ENCODE results near the gene GMDS. TPM values are rescaled to one million over a fixed set of nuclear protein-coding genes. Genes with fewer than 3 reads are reported as not detected.

Gene GMDS
- polyA plus RNA-seq, 1 of the 3 experiments (the other 2 are of a cell fraction), result 12.3 TPM

DNA sequence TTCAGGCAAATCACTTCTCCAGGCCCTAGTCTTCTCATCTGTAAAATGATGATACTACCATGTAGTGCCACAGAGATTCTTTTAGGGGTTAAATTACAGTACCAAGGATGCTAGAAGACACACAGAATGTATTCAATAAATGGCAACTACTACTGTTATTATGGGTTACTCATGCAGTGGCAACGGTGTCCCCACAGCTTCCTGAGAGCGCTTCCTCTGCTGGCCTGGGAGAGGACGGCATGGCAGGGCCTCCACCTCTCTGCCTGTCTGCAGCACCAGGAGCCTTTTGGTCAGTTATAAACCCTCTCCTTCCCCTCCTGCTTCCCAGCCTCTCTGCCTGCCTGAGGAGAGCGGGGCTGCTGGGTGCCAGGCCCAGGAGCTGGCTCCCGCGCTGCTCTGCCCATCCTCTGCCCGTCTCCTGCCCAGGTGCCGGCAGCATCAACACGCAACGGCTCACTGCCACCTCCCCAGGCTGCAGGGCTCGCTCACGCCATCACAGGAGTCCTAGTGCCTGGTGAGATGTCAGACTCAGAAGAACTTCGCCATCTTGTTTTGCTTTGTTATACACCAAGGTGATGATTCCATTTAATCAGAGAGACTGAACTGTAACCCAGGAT is 465.0 kb downstream of the GMDS start:
- Histone ChIP-seq H3K4me3 (ENCODE audit: low read depth in 2 of 2, low read length in 1 of 2) (no peak overlapping the region), H3K27me3 (ENCODE audit: insufficient read depth) (no peaks in the 10 kb centered on the region), H3K36me3 (replicated peaks in 1 of 2; ENCODE audit: control insufficient read depth in 1 of 2, insufficient read depth in 2 of 2, low read length in 1 of 2) (no peaks in the 10 kb centered on the region), H4K20me1 (ENCODE audit: insufficient read depth) (no peaks in the 10 kb centered on the region), H3K9me2 (no peaks in the 10 kb centered on the region), H3K4me2 (no peak overlapping the region), H3K27ac (ENCODE audit: low read depth in 2 of 2, low read length in 1 of 2) (no peak overlapping the region), H3F3A (replicated peaks; ENCODE audit: insufficient read depth) (no peaks in the 10 kb centered on the region), H3K79me2 (ENCODE audit: insufficient read depth) (no peaks in the 10 kb centered on the region), H3K9ac (no peak overlapping the region), H3K4me1 (ENCODE audit: control insufficient read depth in 1 of 2, insufficient read depth in 2 of 2, low read depth in 1 of 2, low read length in 1 of 2) (peaks cover 0 to 2% of the 10 kb centered on the region in 2 experiments; a peak in 1 of 4 replicates), H2AFZ (ENCODE audit: low read depth) (no peak overlapping the region), H3K9me3 (no peaks in the 10 kb centered on the region)
- 98% methylated on average over 9 of the region's 13 CpGs for WGBS (ENCODE audit: low lambda C conversion rate)
- ChIA-PET CTCF (interaction anchor here (1.0 to 1.1 kb wide), 2 partner anchors 22 to 324 kb away, joined by 4 to 5 read pairs; no protein-coding TSS in a partner anchor), POLR2A (no interaction called here)
- DNase-seq, result no peak
- no peak for TF ChIP-seq SMC3 (IDR thresholded peaks at IDR 0.05; ENCODE audit: low read depth, low read length)
- TF ChIP-seq USF1 (IDR thresholded peaks at IDR 0.05; ENCODE audit: borderline replicate concordance, low read depth), result no peak
- no peak for TF ChIP-seq ELF1 (IDR thresholded peaks at IDR 0.05)
- TF ChIP-seq GABPA (IDR thresholded peaks at IDR 0.05; ENCODE audit: low read depth), result no peak
- no peak for TF ChIP-seq EZH2phosphoT487 (IDR thresholded peaks at IDR 0.05; ENCODE audit: borderline replicate concordance, low read depth)
- no peak for TF ChIP-seq FOXJ3 (CRISPR knock-in tag; IDR thresholded peaks at IDR 0.05)
- no peak for TF ChIP-seq TCF12 (IDR thresholded peaks at IDR 0.05)
- no peak for TF ChIP-seq GATA2 (CRISPR knock-in tag; IDR thresholded peaks at IDR 0.05)
- TF ChIP-seq, protein P1, sequence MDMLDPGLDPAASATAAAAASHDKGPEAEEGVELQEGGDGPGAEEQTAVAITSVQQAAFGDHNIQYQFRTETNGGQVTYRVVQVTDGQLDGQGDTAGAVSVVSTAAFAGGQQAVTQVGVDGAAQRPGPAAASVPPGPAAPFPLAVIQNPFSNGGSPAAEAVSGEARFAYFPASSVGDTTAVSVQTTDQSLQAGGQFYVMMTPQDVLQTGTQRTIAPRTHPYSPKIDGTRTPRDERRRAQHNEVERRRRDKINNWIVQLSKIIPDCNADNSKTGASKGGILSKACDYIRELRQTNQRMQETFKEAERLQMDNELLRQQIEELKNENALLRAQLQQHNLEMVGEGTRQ (IDR thresholded peaks at IDR 0.05; ENCODE audit: borderline replicate concordance, low read depth, low read length), result no peak
- no peak for TF ChIP-seq ZBTB33 (IDR thresholded peaks at IDR 0.05; ENCODE audit: borderline replicate concordance, low read depth)
- no peak for TF ChIP-seq RFX5 (IDR thresholded peaks at IDR 0.05; ENCODE audit: low read length)

DNA sequence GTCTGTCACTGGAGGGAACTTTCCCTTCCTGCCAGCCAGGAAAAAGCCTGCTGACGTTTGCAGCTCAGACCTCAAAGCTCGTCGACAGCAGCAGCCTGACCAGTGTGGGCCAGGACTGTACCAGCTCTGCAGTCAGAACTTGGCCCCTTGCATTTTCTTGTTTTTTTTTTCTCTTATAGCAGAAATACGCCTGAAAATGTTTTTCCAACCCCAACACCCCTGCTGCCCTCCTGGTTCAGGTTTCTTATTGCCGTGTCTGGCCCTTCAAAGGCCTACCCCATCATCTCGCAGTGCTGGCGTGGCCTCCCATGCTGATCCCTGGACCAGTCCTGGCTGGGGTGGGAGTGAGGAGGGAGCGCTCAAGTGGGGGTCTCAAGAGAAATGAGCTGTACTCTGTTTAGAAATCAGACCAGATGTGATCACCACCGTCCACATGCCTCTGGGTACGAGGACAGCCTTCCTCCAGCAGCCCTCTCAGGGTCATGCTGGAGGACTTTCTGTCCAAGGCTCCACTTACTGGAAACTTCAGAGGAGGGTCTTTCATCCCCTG is 466.6 kb downstream of the GMDS start:
- TF ChIP-seq RAD21 (IDR thresholded peaks at IDR 0.05; ENCODE audit: low read length), result no peak
- no peak for TF ChIP-seq FOSL2 (IDR thresholded peaks at IDR 0.05; ENCODE audit: borderline replicate concordance, low read depth)
- no peak for TF ChIP-seq RXRA (IDR thresholded peaks at IDR 0.05; ENCODE audit: borderline replicate concordance, low read depth)
- no peak for TF ChIP-seq MXI1 (IDR thresholded peaks at IDR 0.05; ENCODE audit: low read depth, low read length)
- TF ChIP-seq GATA2 (CRISPR knock-in tag; IDR thresholded peaks at IDR 0.05), result no peak
- no peak for TF ChIP-seq NFIC (IDR thresholded peaks at IDR 0.05; ENCODE audit: borderline replicate concordance)
- TF ChIP-seq TAF1 (IDR thresholded peaks at IDR 0.05; ENCODE audit: borderline replicate concordance, low read depth, low read length), result no peak
- no peak for TF ChIP-seq EZH2phosphoT487 (IDR thresholded peaks at IDR 0.05; ENCODE audit: borderline replicate concordance, low read depth)
- TF ChIP-seq MEF2A (IDR thresholded peaks at IDR 0.05; ENCODE audit: borderline replicate concordance, low read depth), result no peak
- Histone ChIP-seq H3K9me2 (no peaks in the 10 kb centered on the region), H3K27me3 (ENCODE audit: insufficient read depth) (no peaks in the 10 kb centered on the region)

More for the DNA sequence above, 466.6 kb downstream of the GMDS start:
- no peak overlapping the region for H3K4me3 ChIP-seq (ENCODE audit: low read depth in 2 of 2, low read length in 1 of 2)
- H3K79me2 ChIP-seq (ENCODE audit: insufficient read depth), result no peaks in the 10 kb centered on the region
- no peak for DNase-seq
- POLR2A ChIA-PET, result no interaction called here
- no peak overlapping the region for H3K4me2 ChIP-seq
- no peaks in the 10 kb centered on the region for H3K36me3 ChIP-seq (replicated peaks in 1 of 2; ENCODE audit: control insufficient read depth in 1 of 2, insufficient read depth in 2 of 2, low read length in 1 of 2)
- H3K9ac ChIP-seq, result no peak overlapping the region
- H2AFZ ChIP-seq (ENCODE audit: low read depth), result no peak overlapping the region
- no peak overlapping the region for H3K27ac ChIP-seq (ENCODE audit: low read depth in 2 of 2, low read length in 1 of 2)
- H4K20me1 ChIP-seq (ENCODE audit: insufficient read depth), result no peaks in the 10 kb centered on the region
- H3K9me3 ChIP-seq, result no peaks in the 10 kb centered on the region
- 91% methylated on average over 10 of the region's 10 CpGs for WGBS (ENCODE audit: low lambda C conversion rate)
- no peaks in the 10 kb centered on the region for H3F3A ChIP-seq (replicated peaks; ENCODE audit: insufficient read depth)
- peaks cover 0 to 2% of the 10 kb centered on the region in 2 experiments; a peak in 2 of 4 replicates for H3K4me1 ChIP-seq (ENCODE audit: control insufficient read depth in 1 of 2, insufficient read depth in 2 of 2, low read depth in 1 of 2, low read length in 1 of 2)
- CTCF ChIA-PET, result interaction anchor here (1.3 kb wide), 1 partner anchor 10 kb away, joined by 4 read pairs; no protein-coding TSS in a partner anchor

Measured in SK-N-SH (cell line).